GM10248 (cell line): Measurements from ENCODE around the gene CCDC88B.

Experiments used
- CTCF ChIA-PET: fragments of 300-600 bp; sonication (Branson Sonifier 250); formaldehyde crosslinking; extraction: SDS; loops from one replicate; lab custom pipeline; 2021; ENCODE audit warnings: antibody characterized with exemption; lab: Yijun Ruan, JAX
- POLR2A ChIA-PET: fragments of 350-650 bp; sonication (Branson Sonifier 250); formaldehyde crosslinking; extraction: SDS; loops from one replicate; lab custom pipeline; 2020; ENCODE audit warnings: antibody characterized with exemption; lab: Yijun Ruan, JAX
- DNase-seq: peaks from one replicate; pipeline ENCODE4 v3.0.0; 2012; ENCODE audit errors: extremely low spot score
- TF ChIP-seq, protein P1 (sequence below): IDR thresholded peaks from 2 replicates; pipeline ENCODE4 v1.5.1; 2012; ENCODE audit warnings: mild to moderate bottlenecking, low read depth; ENCODE audit errors: extremely low read depth, missing control alignments, control extremely low read depth

Gene CCDC88B

DNA sequence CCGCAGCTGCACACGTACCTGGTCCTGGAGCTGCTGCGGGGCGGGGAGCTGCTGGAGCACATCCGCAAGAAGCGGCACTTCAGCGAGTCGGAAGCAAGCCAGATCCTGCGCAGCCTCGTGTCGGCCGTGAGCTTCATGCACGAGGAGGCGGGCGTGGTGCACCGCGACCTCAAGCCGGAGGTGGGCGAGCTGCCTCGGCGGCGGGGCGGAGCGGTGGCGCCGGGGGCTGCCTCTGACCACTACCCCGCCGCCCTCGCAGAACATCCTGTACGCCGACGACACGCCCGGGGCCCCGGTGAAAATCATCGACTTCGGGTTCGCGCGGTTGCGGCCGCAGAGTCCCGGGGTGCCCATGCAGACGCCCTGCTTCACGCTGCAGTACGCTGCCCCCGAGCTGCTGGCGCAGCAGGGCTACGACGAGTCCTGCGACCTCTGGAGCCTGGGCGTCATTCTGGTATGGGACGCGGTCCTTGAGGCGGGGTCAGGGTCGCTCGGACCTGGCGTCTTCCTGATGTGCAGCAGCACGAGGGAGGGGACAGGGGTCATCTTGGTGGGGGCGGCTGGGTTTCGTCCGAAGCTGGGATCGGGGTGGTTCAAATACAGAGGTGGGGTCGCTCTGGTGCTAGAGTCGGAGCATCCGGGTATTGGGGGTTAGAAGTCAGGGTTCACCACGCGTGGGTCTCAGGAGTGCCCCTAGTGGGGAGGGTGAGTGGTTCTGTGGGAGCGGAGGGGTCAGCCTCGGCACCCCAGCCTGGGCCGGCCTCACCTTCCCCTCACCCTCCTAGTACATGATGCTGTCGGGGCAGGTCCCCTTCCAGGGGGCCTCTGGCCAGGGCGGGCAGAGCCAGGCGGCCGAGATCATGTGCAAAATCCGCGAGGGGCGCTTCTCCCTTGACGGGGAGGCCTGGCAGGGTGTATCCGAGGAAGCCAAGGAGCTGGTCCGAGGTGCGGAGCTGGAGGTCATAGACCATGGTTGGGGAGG lies 29.7 kb downstream of the CCDC88B start:
- POLR2A ChIA-PET, result no interaction called here
- TF ChIP-seq, protein P1, sequence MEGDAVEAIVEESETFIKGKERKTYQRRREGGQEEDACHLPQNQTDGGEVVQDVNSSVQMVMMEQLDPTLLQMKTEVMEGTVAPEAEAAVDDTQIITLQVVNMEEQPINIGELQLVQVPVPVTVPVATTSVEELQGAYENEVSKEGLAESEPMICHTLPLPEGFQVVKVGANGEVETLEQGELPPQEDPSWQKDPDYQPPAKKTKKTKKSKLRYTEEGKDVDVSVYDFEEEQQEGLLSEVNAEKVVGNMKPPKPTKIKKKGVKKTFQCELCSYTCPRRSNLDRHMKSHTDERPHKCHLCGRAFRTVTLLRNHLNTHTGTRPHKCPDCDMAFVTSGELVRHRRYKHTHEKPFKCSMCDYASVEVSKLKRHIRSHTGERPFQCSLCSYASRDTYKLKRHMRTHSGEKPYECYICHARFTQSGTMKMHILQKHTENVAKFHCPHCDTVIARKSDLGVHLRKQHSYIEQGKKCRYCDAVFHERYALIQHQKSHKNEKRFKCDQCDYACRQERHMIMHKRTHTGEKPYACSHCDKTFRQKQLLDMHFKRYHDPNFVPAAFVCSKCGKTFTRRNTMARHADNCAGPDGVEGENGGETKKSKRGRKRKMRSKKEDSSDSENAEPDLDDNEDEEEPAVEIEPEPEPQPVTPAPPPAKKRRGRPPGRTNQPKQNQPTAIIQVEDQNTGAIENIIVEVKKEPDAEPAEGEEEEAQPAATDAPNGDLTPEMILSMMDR, result no peak
- CTCF ChIA-PET, result interaction anchor here (1.0 to 1.6 kb wide), 2 partner anchors 9 to 12 kb away, joined by 3 read pairs; no protein-coding TSS in a partner anchor
- no peak for DNase-seq

DNA sequence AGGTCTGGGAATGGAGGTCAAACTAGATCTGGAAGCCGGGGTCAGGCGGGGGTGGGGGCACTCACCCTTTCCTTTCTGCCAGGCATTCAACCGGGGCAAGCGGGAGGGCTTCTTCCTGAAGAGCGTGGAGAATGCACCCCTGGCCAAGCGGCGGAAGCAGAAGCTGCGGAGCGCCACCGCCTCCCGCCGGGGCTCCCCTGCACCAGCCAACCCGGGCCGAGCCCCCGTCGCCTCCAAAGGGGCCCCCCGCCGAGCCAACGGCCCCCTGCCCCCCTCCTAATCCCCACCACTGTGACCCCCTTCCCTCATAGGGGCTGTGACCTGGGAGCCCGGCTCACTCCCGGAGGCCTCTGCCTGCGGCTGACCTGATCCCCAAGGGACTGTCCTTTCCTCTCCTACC lies 31.2 kb downstream of the CCDC88B start:
- POLR2A ChIA-PET, result no interaction called here
- CTCF ChIA-PET, result no interaction called here
- DNase-seq, result no peak
- TF ChIP-seq, protein P1, result no peak

DNA sequence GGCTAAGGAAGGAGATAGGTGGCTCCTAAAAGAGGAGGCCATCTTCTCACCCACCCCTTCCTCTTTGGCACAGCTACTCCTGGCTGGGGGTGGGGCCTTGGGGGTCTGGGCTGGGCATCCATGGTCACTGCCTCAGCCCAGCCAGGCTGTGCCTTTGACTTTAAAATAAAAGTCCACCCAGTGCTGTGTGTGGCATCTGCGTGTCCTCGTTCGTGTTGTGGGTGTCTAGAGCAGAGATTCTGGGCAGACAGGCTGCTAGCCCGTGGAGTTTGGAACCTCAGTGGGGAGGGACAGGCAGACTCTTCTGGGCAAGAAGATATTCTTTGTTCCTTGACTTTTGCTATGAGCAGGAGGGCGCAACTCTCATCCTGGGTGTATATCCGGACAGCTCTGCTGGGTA lies 32.0 kb downstream of the CCDC88B start:
- no peak for DNase-seq
- CTCF ChIA-PET, result interaction anchor here (1.4 to 1.9 kb wide), 2 partner anchors 17 to 77 kb away, joined by 4 to 9 read pairs; no protein-coding TSS in a partner anchor
- POLR2A ChIA-PET, result no interaction called here
- TF ChIP-seq, protein P1, result no peak

DNA sequence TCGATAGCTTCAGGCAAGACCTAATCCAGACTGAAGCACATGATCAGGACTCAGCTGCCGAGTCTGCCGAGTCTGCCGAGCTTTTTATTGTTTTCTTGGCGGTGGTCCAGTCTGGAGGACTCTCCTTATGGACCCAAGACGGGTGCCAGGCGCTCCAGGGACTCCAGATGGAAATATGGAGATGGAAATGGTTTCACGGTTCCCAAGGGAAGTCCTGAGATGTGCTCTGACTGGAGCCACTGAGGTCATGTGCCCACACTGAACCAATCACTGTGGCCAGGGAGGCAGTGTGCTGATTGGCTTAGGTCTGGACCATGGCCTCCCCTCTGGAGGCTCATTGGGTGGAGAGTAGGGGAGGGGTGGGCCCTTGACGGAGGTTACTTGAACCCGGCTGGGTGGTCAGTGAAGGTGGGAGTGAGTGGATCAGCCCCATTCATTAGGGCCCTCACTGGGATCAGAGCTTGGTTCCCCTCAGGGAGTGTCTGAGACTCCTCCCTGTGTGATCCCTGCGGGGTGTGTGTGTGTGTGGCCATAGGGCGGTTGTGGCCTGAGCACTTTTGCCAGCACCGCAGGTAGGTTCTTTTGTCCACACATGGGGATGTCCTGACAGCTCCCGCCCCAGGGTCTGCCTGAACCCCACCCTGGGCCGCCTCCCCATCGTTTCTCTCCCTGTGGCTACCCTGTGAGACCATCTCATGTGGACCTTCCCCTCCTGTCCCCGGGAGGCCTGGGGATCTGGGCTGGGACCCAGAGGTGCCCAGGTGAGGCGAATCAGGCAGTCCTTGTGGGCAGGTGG lies 33.0 kb downstream of the CCDC88B start:
- TF ChIP-seq, protein P1, result no peak
- no peak for DNase-seq
- CTCF ChIA-PET, result interaction anchor here (1.0 to 1.9 kb wide), 3 partner anchors 12 to 76 kb away, joined by 3 to 9 read pairs (median 4); no protein-coding TSS in a partner anchor
- POLR2A ChIA-PET, result no interaction called here

DNA sequence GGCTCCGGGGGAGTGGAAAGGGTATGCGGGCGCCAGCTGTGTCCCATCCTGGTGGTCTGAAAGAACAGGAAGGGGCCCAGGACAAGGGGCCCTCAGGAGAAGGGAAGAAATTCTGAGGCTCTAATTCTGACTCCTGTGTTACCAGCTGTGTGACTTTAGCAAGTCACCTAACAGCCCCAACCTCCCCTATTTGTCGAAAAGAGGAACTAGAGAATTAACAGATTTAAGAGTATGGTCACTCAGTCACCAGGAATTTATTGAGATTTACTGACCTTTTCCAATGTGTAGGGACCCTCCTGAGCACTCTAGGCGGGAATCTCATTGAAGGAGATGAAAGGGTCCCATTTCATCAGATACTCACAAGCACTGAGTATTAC lies 33.6 kb downstream of the CCDC88B start:
- ChIA-PET POLR2A (no interaction called here), CTCF (interaction anchor here (1.0 to 2.0 kb wide), 3 partner anchors 12 to 18 kb away, joined by 3 to 9 read pairs (median 4); no protein-coding TSS in a partner anchor)
- peak; percentile 56 for DNase-seq
- TF ChIP-seq, protein P1, result no peak

DNA sequence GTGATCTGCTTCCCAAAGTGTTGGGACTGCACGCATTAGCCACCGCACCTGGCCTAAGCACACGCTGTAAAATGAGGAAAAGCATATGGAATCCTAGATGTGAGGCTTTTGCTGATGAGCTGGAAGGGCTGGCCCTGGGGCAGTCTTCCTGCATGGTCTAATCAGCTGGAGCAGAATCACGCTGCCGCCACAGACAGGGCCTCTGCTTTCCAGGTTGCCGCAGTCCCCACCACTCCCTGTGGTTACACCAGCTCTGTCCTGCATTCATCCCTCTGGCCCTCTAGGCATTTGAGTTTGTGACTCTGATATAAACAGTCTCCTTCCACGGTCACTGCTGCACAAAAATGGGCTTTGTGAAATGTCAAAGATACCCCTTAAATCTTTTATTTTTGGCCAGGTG lies 36.1 kb downstream of the CCDC88B start:
- CTCF ChIA-PET, result no interaction called here
- POLR2A ChIA-PET, result no interaction called here

More for the DNA sequence above, 36.1 kb downstream of the CCDC88B start:
- TF ChIP-seq, protein P1, result no peak
- DNase-seq, result no peak
